Measurements from ENCODE around the gene NT5M. TPM values are rescaled to one million over a fixed set of nuclear protein-coding genes. Genes with fewer than 3 reads are reported as not detected.
"Not testable (repeated sequence)": the region's sequence is repeated elsewhere in the genome, so short reads cannot be mapped to it uniquely, and the experiment has no call there.

The NT5M gene
- polyA plus RNA-seq, 6 donors from 2014 or later: 0.19 to 3.2 (median 0.61) TPM; not detected in 1

GRCh38 chr17:17382971-17383370 lies 79.8 kb downstream of the NT5M start:
- H3K4me1 Mint-ChIP-seq: peaks cover 0 to 5% (median 0%) of the 10 kb centered on the region in 3 donors
- H3K4me3 Mint-ChIP-seq: no peak overlapping the region
- ATAC-seq (ENCODE audit: low read depth in 2 of 2) (peak in 1 of 2 donors; percentile 27), DNase-seq (no peak)
- H3K27me3 Mint-ChIP-seq: peaks cover 0 to 8% (median 0%) of the 10 kb centered on the region in 3 donors
- H3K27ac Mint-ChIP-seq: peak overlapping the region in 1 of 6 donors; percentile 54
- H3K9me3 Mint-ChIP-seq: no peaks in the 10 kb centered on the region
- H3K36me3 Mint-ChIP-seq: no peaks in the 10 kb centered on the region

- not testable (repeated sequence) for H3K4me1 Mint-ChIP-seq; H3K4me3 Mint-ChIP-seq; H3K27me3 Mint-ChIP-seq; ATAC-seq (ENCODE audit: low read depth in 2 of 2); H3K9me3 Mint-ChIP-seq; DNase-seq; H3K36me3 Mint-ChIP-seq
- peak overlapping the region in 1 of 6 donors; percentile 56 for H3K27ac Mint-ChIP-seq
Observed at GRCh38 chr17:17383431-17384290, 80.5 kb downstream of the NT5M start.

- ATAC-seq (ENCODE audit: low read depth in 2 of 2) (no peak), DNase-seq (no peak)
- Mint-ChIP-seq H3K27me3 (peaks cover 0 to 8% (median 0%) of the 10 kb centered on the region in 3 donors), H3K36me3 (no peaks in the 10 kb centered on the region), H3K4me1 (peaks cover 0 to 5% (median 0%) of the 10 kb centered on the region in 3 donors), H3K4me3 (no peak overlapping the region), H3K27ac (no peak overlapping the region), H3K9me3 (no peaks in the 10 kb centered on the region)
Observed at GRCh38 chr17:17384291-17384615, 81.1 kb downstream of the NT5M start.

- no peak for ATAC-seq (ENCODE audit: low read depth in 2 of 2)
- no peak for DNase-seq
- Mint-ChIP-seq H3K4me1 (peaks cover 0 to 5% (median 0%) of the 10 kb centered on the region in 3 donors), H3K27me3 (peaks cover 0 to 8% (median 0%) of the 10 kb centered on the region in 3 donors), H3K27ac (peak overlapping the region in 2 of 6 donors; percentile 40 to 51), H3K9me3 (no peaks in the 10 kb centered on the region), H3K4me3 (no peak overlapping the region), H3K36me3 (no peaks in the 10 kb centered on the region)
Observed at GRCh38 chr17:17384961-17385360, 81.8 kb downstream of the NT5M start.

- Mint-ChIP-seq H3K36me3 (no peaks in the 10 kb centered on the region), H3K4me3 (no peak overlapping the region), H3K4me1 (peaks cover 0 to 5% (median 0%) of the 10 kb centered on the region in 3 donors), H3K27ac (peak overlapping the region in 1 of 6 donors; percentile 40), H3K9me3 (no peaks in the 10 kb centered on the region), H3K27me3 (peaks cover 0 to 6% (median 0%) of the 10 kb centered on the region in 3 donors)
- DNase-seq (no peak), ATAC-seq (ENCODE audit: low read depth in 2 of 2) (no peak)
Observed at GRCh38 chr17:17385491-17385890, 82.3 kb downstream of the NT5M start.

GRCh38 chr17:17386094-17386800 lies 83.1 kb downstream of the NT5M start:
- H3K27ac Mint-ChIP-seq: no peak overlapping the region
- H3K4me3 Mint-ChIP-seq: no peak overlapping the region
- H3K9me3 Mint-ChIP-seq: no peaks in the 10 kb centered on the region
- H3K4me1 Mint-ChIP-seq: peaks cover 0 to 5% (median under 1%) of the 10 kb centered on the region in 3 donors
- H3K36me3 Mint-ChIP-seq: no peaks in the 10 kb centered on the region
- no peak for DNase-seq
- H3K27me3 Mint-ChIP-seq: peaks cover 0 to 4% (median 0%) of the 10 kb centered on the region in 3 donors
- no peak for ATAC-seq (ENCODE audit: low read depth in 2 of 2)

GRCh38 chr17:17387017-17387497 lies 83.9 kb downstream of the NT5M start:
- Mint-ChIP-seq H3K27me3 (peaks cover 0 to 7% (median 4%) of the 10 kb centered on the region in 3 donors), H3K36me3 (no peaks in the 10 kb centered on the region), H3K4me1 (peaks cover 7 to 12% (median 8%) of the 10 kb centered on the region in 3 donors), H3K4me3 (no peak overlapping the region), H3K9me3 (peaks cover 0 to 5% (median 0%) of the 10 kb centered on the region in 7 donors), H3K27ac (peak overlapping the region in 3 of 6 donors; percentile 14 to 81 (median 20))
- no peak for ATAC-seq (ENCODE audit: low read depth in 2 of 2)
- no peak for DNase-seq

GRCh38 chr17:17387498-17388362 lies 84.6 kb downstream of the NT5M start:
- peaks cover 8 to 16% (median 13%) of the 10 kb centered on the region in 3 donors for H3K4me1 Mint-ChIP-seq
- no peak overlapping the region for H3K4me3 Mint-ChIP-seq
- DNase-seq (no peak), ATAC-seq (ENCODE audit: low read depth in 2 of 2) (no peak)
- H3K27ac Mint-ChIP-seq: peak overlapping the region in 3 of 6 donors; percentile 14 to 81 (median 20)
- H3K36me3 Mint-ChIP-seq: no peaks in the 10 kb centered on the region
- H3K27me3 Mint-ChIP-seq: peaks cover 0 to 7% (median 4%) of the 10 kb centered on the region in 3 donors
- peaks cover 0 to 5% (median 0%) of the 10 kb centered on the region in 7 donors for H3K9me3 Mint-ChIP-seq

- Mint-ChIP-seq H3K27ac (no peak overlapping the region), H3K4me1 (peaks cover 8 to 16% (median 16%) of the 10 kb centered on the region in 3 donors), H3K4me3 (no peak overlapping the region), H3K27me3 (peaks cover 0 to 7% (median 0%) of the 10 kb centered on the region in 3 donors), H3K36me3 (no peaks in the 10 kb centered on the region), H3K9me3 (peaks cover 0 to 5% (median 0%) of the 10 kb centered on the region in 7 donors)
- DNase-seq: no peak
- ATAC-seq (ENCODE audit: low read depth in 2 of 2): no peak
Observed at GRCh38 chr17:17388657-17389496, 85.7 kb downstream of the NT5M start.

GRCh38 chr17:17391668-17392370 lies 88.6 kb downstream of the NT5M start:
- peaks cover 13 to 18% (median 18%) of the 10 kb centered on the region in 3 donors for H3K4me1 Mint-ChIP-seq
- no peaks in the 10 kb centered on the region for H3K36me3 Mint-ChIP-seq
- ATAC-seq (ENCODE audit: low read depth in 2 of 2) (peak; percentile 76 to 79), DNase-seq (peak; percentile 47)
- peaks cover 0 to 7% (median 0%) of the 10 kb centered on the region in 3 donors for H3K27me3 Mint-ChIP-seq
- H3K27ac Mint-ChIP-seq: peak overlapping the region in 2 of 6 donors; percentile 83 to 85
- peaks cover 0 to 5% (median 0%) of the 10 kb centered on the region in 7 donors for H3K9me3 Mint-ChIP-seq
- peak overlapping the region; percentile 74 to 93 (median 86) for H3K4me3 Mint-ChIP-seq

- no peak for ATAC-seq (ENCODE audit: low read depth in 2 of 2)
- H3K4me1 Mint-ChIP-seq: peaks cover 23 to 39% (median 26%) of the 10 kb centered on the region in 3 donors
- peaks cover 0 to 7% (median 0%) of the 10 kb centered on the region in 3 donors for H3K27me3 Mint-ChIP-seq
- H3K4me3 Mint-ChIP-seq: no peak overlapping the region
- peaks cover 0 to 5% (median 0%) of the 10 kb centered on the region in 7 donors for H3K9me3 Mint-ChIP-seq
- no peak for DNase-seq
- H3K27ac Mint-ChIP-seq: peak overlapping the region in 1 of 6 donors; percentile 85
- H3K36me3 Mint-ChIP-seq: no peaks in the 10 kb centered on the region
Observed at GRCh38 chr17:17393976-17394375, 90.8 kb downstream of the NT5M start.
